ENCODE results near the gene CSGALNACT2. TPM values are rescaled to one million over a fixed set of nuclear protein-coding genes. Genes with fewer than 3 reads are reported as not detected.

CSGALNACT2 gene
- total RNA-seq, 4 donors from 2014 or later, result 14.4 to 24.1 (median 20.0) TPM

DNA sequence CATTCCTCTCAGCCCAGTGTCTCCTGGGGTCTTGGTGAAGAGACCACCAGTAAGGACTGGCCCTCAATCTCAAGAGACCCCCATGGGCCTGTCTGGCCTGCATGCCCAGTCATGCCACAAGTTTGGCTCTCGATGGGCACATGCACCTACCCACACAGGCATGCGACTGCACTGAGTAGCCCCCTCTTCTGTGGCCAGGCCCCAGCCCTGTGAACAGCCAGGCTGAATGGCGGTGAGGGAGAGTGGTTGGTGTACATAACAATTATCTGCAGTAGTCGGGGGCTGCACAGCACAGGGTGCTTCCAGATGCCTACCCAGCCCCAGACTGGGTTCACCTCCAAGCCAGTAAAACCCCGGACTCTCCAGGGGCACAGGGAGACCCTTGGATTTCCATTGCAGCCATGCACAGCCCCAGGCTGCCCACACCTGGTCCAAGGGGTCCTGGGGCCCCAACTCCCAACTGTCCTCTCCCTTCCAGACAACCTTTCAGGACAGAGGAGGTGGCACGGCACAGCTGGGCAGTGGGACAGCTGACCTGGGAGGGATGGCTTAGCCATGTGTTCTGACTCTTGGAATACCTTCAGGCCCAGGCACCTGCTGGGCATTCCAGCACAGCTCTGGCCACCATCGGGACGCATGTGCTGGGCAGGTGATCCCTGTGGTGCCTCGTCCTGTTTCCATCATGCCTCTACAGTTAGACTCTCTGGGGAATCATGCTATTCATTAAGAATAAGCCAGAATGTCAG is 21.0 kb upstream of the CSGALNACT2 start:
- Histone ChIP-seq H3K4me1 (no peaks in the 10 kb centered on the region), H3K4me3 (replicated peaks in 1 of 3) (no peak overlapping the region), H3K9me3 (no peaks in the 10 kb centered on the region), H3K27me3 (no peaks in the 10 kb centered on the region), H3K27ac (no peak overlapping the region), H3K36me3 (no peaks in the 10 kb centered on the region)
- TF ChIP-seq, protein P1, sequence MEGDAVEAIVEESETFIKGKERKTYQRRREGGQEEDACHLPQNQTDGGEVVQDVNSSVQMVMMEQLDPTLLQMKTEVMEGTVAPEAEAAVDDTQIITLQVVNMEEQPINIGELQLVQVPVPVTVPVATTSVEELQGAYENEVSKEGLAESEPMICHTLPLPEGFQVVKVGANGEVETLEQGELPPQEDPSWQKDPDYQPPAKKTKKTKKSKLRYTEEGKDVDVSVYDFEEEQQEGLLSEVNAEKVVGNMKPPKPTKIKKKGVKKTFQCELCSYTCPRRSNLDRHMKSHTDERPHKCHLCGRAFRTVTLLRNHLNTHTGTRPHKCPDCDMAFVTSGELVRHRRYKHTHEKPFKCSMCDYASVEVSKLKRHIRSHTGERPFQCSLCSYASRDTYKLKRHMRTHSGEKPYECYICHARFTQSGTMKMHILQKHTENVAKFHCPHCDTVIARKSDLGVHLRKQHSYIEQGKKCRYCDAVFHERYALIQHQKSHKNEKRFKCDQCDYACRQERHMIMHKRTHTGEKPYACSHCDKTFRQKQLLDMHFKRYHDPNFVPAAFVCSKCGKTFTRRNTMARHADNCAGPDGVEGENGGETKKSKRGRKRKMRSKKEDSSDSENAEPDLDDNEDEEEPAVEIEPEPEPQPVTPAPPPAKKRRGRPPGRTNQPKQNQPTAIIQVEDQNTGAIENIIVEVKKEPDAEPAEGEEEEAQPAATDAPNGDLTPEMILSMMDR (IDR thresholded peaks at IDR 0.05), result no peak
- TF ChIP-seq POLR2A (IDR thresholded peaks at IDR 0.05), result no peak
- intact Hi-C loops (cut with DNase I), result no loop called here
- 68 to 88% methylated on average over 7 to 8 of the region's 9 CpGs for WGBS, 2 donors
- DNase-seq, result no peak

DNA sequence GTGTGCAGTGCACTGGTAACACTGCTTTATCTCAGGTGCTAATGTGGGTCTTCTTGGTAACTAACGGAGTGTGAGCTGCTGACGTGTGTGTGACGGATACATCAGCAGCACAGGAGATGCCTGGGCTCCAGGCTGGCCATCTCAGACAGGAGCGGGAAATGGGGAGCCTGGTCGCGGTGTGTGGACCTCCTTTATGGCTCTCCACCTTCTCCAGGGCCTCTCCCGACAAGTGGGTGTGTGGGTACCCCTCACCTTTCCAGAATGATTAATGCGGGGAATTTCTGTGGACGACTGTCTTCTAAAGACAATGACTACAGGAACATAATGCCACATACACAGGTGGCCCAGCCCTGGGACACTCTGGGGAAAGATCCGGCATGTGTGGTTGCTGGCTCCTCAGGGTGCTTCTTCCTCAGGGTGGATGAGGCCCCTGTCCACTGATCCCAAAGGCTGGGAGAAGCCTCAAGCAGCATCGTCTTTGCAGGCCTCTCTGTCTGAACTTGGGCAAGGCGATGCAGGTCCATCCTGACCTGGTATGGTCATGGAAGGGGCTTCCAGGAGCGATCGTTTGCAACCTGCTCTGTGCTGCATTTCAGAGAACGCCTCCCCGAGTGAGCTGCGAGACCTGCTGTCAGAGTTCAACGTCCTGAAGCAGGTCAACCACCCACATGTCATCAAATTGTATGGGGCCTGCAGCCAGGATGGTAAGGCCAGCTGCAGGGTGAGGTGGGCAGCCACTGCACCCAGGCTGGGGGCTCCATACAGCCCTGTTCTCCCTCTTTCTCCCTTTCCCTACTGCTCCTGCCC is 20.3 kb upstream of the CSGALNACT2 start:
- Histone ChIP-seq H3K27me3 (no peaks in the 10 kb centered on the region), H3K4me1 (no peaks in the 10 kb centered on the region), H3K9me3 (no peaks in the 10 kb centered on the region), H3K27ac (no peak overlapping the region), H3K4me3 (replicated peaks in 1 of 3) (no peak overlapping the region), H3K36me3 (no peaks in the 10 kb centered on the region)
- no peak for DNase-seq
- intact Hi-C loops (cut with DNase I), result no loop called here
- TF ChIP-seq, protein P1 (IDR thresholded peaks at IDR 0.05), result no peak
- no peak for TF ChIP-seq POLR2A (IDR thresholded peaks at IDR 0.05)
- 85 to 89% methylated on average over 15 to 16 of the region's 18 CpGs for WGBS, 2 donors

DNA sequence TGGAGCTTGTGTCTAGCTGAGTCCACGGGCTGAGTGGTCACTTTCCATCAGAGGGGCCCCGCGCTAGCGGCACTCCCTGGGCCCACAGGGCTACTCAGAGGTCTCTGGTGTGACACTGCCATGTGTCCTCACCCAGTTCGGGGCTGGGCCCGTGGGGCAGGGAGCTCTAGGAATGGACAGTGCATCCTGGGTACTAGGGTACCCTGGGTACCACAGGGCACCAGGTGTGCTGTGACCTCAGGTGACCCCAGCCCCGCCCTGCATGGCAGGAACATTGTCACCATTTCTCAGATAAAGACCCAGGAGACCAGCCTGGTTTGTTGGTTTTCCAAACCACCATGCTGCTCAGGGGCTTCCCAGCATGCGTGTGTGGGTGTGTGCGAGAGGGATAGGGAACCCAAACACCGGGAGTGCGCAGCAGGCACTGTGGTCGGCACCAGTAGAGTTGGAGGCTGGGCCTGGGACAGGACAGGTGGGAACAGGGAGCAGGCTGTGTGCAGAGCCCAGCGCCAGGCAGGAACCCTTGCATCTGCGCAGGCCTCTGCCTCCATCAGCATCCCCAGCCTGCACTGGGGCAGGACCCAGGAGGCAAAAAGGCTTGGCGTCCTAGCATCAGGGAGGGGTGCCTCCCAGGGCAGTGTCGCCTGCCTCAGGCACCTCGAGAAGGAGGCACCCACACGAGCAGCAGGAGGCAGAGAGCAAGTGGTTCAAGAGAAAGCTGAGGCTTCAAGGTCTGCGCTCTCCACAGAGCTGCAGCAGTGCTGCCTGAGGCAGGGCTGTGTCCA is 19.4 kb upstream of the CSGALNACT2 start:
- Histone ChIP-seq H3K4me3 (replicated peaks in 1 of 3) (no peak overlapping the region), H3K9me3 (no peaks in the 10 kb centered on the region), H3K27ac (no peak overlapping the region), H3K27me3 (no peaks in the 10 kb centered on the region), H3K4me1 (no peaks in the 10 kb centered on the region), H3K36me3 (no peaks in the 10 kb centered on the region)
- WGBS, 2 donors, result 90% methylated on average over 13 to 17 of the region's 19 CpGs
- intact Hi-C loops (cut with DNase I), result no loop called here
- TF ChIP-seq, protein P1 (IDR thresholded peaks at IDR 0.05), result no peak
- no peak for DNase-seq

DNA sequence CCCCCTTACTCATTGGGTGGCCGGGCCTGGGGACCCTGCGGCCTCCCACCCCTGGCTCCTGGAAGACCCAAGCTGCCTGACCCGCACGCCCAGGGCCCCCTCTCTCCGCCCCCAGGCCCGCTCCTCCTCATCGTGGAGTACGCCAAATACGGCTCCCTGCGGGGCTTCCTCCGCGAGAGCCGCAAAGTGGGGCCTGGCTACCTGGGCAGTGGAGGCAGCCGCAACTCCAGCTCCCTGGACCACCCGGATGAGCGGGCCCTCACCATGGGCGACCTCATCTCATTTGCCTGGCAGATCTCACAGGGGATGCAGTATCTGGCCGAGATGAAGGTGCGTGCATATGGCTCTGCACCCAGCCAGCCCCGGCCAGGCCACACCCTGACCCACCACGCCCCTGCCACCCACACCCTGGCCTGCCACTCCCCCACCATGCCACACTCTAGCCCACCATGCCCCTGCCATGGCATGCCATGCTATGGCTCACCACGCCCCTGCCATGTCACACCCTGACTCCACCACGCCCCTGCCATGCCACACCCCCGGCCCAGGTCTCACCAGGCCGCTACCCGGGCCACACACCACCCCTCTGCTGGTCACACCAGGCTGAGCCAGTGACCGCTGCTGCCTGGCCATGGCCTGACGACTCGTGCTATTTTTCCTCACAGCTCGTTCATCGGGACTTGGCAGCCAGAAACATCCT is 18.7 kb upstream of the CSGALNACT2 start:
- intact Hi-C loops (cut with DNase I), result no loop called here

More for the DNA sequence above, 18.7 kb upstream of the CSGALNACT2 start:
- H3K36me3 ChIP-seq, result no peaks in the 10 kb centered on the region
- no peaks in the 10 kb centered on the region for H3K9me3 ChIP-seq
- no peak overlapping the region for H3K27ac ChIP-seq
- no peak overlapping the region for H3K4me3 ChIP-seq (replicated peaks in 1 of 3)
- no peaks in the 10 kb centered on the region for H3K4me1 ChIP-seq
- no peak for DNase-seq
- H3K27me3 ChIP-seq, result no peaks in the 10 kb centered on the region
- TF ChIP-seq, protein P1 (IDR thresholded peaks at IDR 0.05), result no peak
- no peak for TF ChIP-seq POLR2A (IDR thresholded peaks at IDR 0.05)
- 89 to 91% methylated on average over 10 to 30 of the region's 31 CpGs for WGBS, 2 donors

Measured in thyroid gland (tissue), 4 donors.